ENCODE measurements around the gene TNFRSF1B. TPM values are rescaled to one million over a fixed set of nuclear protein-coding genes. Genes with fewer than 3 reads are reported as not detected.

The TNFRSF1B gene
- total RNA-seq, 1 donor from 2014 or later, result 139 TPM

GRCh38 chr1:12126781-12127180 lies 40.0 kb upstream of the TNFRSF1B start:
- no peak overlapping the region for H3K4me3 ChIP-seq
- no peaks in the 10 kb centered on the region for H3K36me3 ChIP-seq
- peaks cover 0 to 4% of the 10 kb centered on the region in 2 donors for H3K4me1 ChIP-seq
- intact Hi-C loops (cut with DNase I), result no loop called here
- no peak for TF ChIP-seq CTCF (IDR thresholded peaks at IDR 0.05)
- no peak overlapping the region for H3K27ac ChIP-seq
- DNase-seq (ENCODE audit: low spot score in 2 of 2), result no peak
- H3K9me3 ChIP-seq, result no peaks in the 10 kb centered on the region
- no peaks in the 10 kb centered on the region for H3K27me3 ChIP-seq

GRCh38 chr1:12127206-12127810 lies 39.5 kb upstream of the TNFRSF1B start:
- intact Hi-C loops (cut with DNase I), result no loop called here
- H3K4me3 ChIP-seq, result no peak overlapping the region

DNA sequence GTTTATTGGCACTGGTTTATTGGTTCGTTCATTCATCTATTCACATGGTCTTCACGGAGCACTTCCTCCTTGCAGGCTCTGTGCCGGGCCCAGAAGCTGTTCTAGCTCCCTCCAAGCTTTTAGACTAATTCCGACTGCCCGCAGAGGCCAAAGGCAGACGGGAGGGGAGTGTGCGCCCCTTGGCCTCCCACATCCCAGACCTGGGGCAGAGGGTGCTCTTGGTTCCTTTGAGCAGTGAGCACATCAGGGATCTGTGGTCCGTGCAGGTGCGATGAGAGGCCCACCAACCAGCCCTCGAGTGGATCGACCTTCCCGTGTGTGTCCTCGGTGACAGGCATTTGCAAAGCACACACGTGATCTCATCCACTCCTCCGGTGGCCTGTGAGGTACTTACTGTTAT lies 38.7 kb upstream of the TNFRSF1B start:
- no peak overlapping the region for H3K27ac ChIP-seq
- no peak for TF ChIP-seq CTCF (IDR thresholded peaks at IDR 0.05)
- no peak overlapping the region for H3K4me3 ChIP-seq
- H3K27me3 ChIP-seq, result no peaks in the 10 kb centered on the region
- no peak for DNase-seq (ENCODE audit: low spot score in 2 of 2)
- peaks cover 0 to 4% of the 10 kb centered on the region in 2 donors for H3K4me1 ChIP-seq
- no peaks in the 10 kb centered on the region for H3K36me3 ChIP-seq
- intact Hi-C loops (cut with DNase I), result no loop called here
- H3K9me3 ChIP-seq, result no peaks in the 10 kb centered on the region

More at GRCh38 chr1:12127206-12127810, 39.5 kb upstream of the TNFRSF1B start:
- peaks cover 0 to 4% of the 10 kb centered on the region in 2 donors for H3K4me1 ChIP-seq
- H3K36me3 ChIP-seq, result no peaks in the 10 kb centered on the region
- H3K27me3 ChIP-seq, result no peaks in the 10 kb centered on the region
- H3K27ac ChIP-seq, result no peak overlapping the region
- TF ChIP-seq CTCF (IDR thresholded peaks at IDR 0.05), result no peak
- H3K9me3 ChIP-seq, result no peaks in the 10 kb centered on the region
- DNase-seq (ENCODE audit: low spot score in 2 of 2), result no peak

DNA sequence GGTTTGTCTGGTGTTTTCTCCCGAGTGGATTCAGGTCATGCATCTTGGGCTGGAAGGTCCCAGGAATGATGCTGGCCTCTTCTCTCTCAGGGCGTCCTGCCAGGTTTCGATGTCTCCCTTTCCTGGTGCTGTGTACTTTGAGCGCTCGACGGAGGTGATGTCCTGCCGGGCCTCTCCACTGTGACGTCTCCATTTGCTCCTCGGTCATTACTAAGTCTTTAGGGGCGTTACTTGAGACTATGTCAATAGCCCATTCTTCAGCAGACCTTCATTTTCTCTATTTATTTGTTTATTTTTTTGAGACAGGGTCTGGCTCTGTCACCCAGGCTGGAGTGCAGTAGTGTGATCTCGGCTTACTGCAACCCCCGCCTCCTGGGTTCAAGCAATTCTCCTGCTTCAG lies 37.2 kb upstream of the TNFRSF1B start:
- no peak for TF ChIP-seq CTCF (IDR thresholded peaks at IDR 0.05)
- Histone ChIP-seq H3K4me1 (peaks cover 0 to 4% of the 10 kb centered on the region in 2 donors), H3K36me3 (no peaks in the 10 kb centered on the region), H3K4me3 (no peak overlapping the region), H3K9me3 (no peaks in the 10 kb centered on the region), H3K27ac (no peak overlapping the region), H3K27me3 (no peaks in the 10 kb centered on the region)
- DNase-seq (ENCODE audit: low spot score in 2 of 2), result no peak
- intact Hi-C loops (cut with DNase I), result no loop called here

DNA sequence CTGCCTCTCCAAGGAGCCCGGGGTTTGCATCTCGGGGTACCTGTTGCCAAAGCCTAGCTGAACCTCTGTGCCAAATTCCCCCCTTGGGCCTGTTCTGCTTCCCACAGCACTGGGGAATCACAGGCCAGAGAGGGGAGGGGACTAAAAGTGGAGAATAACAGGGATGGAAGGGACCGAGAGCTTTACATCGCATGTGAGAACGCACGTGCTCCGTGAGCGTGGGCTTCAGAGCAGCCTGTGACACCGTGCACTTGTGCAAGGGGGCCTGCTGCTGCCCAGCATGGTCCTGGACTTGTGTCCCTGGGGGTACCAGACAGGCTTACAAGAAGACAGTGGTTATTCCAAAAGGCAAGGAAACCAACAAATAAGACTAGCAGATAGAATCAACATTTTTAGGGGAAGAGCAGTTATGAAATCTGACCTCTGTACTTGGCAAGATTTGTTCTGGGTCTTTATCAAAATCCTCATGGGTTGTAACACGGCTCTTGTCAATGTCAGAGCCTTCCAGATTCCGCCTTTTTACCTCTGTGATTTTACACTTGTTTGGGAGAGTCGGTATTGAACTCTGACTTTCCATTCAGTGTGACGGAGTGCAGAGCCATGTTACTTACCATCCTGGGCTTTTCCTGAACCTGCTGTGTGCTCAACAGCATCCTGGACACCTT lies 36.2 kb upstream of the TNFRSF1B start:
- DNase-seq (ENCODE audit: low spot score in 2 of 2), result no peak
- no peak for TF ChIP-seq CTCF (IDR thresholded peaks at IDR 0.05)
- H3K36me3 ChIP-seq, result no peaks in the 10 kb centered on the region
- intact Hi-C loops (cut with DNase I), result no loop called here
- no peaks in the 10 kb centered on the region for H3K9me3 ChIP-seq
- H3K4me3 ChIP-seq, result no peak overlapping the region
- peaks cover 0 to 1% of the 10 kb centered on the region in 2 donors for H3K4me1 ChIP-seq
- no peaks in the 10 kb centered on the region for H3K27me3 ChIP-seq
- H3K27ac ChIP-seq, result no peak overlapping the region

All from ascending aorta (tissue), 2 donors.